GM12891 (cell line): ENCODE results near the gene SLC25A39.

Source experiments
- PAX5 ChIP-seq: IDR thresholded peaks from 2 replicates; pipeline ENCODE4 v1.6.1; 2011; ENCODE audit warnings: low read length, moderate library complexity, mild to moderate bottlenecking; ENCODE audit not compliant: insufficient read depth, severe bottlenecking
- POLR2A ChIP-seq: IDR thresholded peaks from 2 replicates; pipeline ENCODE4 v1.6.1; 2011; ENCODE audit warnings: low read depth, low read length, control low read depth
- POLR2AphosphoS5 ChIP-seq: IDR thresholded peaks from 2 replicates; pipeline ENCODE4 v1.6.1; 2011; ENCODE audit warnings: low read depth, low read length, control low read depth
- SPI1 ChIP-seq: IDR thresholded peaks from 2 replicates; pipeline ENCODE4 v1.6.1; 2011; ENCODE audit warnings: low read depth, low read length, control low read depth
- TAF1 ChIP-seq: IDR thresholded peaks from 2 replicates; pipeline ENCODE4 v1.6.1; 2011; ENCODE audit warnings: low read depth, low read length, control low read depth

DNA sequence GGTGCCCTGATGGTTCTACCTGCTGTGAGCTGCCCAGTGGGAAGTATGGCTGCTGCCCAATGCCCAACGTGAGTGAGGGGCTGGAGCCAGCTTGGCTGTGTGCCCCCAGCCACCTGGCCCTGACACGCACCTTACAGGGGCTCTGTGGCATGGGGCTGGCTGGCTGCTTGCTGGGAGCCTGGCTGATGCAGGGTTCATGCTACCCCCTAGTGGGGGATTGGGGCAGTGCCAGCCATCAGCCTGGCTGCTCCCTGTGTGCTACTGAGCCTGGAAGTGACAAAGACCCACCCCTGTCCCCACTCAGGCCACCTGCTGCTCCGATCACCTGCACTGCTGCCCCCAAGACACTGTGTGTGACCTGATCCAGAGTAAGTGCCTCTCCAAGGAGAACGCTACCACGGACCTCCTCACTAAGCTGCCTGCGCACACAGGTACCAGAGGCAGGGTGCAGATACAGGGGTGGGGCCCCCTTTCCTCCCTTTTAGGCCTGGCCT is 26.2 kb upstream of the SLC25A39 start:
- no peak for TF ChIP-seq POLR2A
- TF ChIP-seq SPI1 = no peak
- TF ChIP-seq POLR2AphosphoS5 = no peak
- no peak for TF ChIP-seq TAF1
- no peak for TF ChIP-seq PAX5
